Hepatic stellate cell (primary cell): ENCODE measurements around the gene PER2.

Source experiments
- DNase-seq: peaks from one replicate; pipeline ENCODE4 v3.0.0; 2011; ENCODE audit warnings: low spot score

The PER2 gene

DNA sequence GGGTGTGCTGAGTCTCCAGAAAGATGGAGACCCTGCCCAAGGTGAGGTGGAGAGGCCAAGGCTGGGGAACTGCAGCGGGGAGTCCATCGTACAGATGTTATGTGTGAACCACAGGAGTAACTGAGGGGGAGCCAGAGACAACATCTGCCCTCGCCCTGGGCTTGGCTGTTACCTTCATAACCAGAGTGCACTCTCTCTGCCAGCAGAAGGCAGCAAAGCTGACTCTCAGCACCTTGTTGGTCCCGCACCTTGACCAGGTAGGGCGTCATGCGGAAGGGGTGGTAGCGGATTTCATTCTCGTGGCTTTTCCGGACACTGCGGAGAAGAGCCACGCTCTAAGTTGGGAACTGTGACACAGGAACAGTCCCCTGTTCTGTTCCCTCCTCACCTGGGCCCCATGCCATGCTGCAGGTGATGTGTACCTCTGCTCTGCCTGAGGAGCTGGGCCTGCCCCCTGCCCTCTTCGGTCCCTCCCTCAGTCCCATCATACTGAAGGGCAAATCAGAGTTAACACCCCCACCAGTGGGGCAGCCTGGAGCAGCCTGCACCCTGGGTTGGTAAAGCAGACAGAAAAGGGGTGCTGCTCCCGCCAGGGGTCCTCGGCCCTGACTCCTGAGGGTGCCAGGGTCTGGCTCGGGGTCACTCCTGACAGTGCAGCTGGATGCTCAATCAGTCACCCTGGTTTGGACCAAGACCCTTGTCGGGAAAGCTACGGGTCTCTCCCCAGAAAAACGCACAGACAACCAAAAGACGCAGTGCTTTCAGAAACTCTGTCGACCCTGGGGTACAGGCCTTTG is 20.3 kb downstream of the PER2 start:
- no peak for DNase-seq

DNA sequence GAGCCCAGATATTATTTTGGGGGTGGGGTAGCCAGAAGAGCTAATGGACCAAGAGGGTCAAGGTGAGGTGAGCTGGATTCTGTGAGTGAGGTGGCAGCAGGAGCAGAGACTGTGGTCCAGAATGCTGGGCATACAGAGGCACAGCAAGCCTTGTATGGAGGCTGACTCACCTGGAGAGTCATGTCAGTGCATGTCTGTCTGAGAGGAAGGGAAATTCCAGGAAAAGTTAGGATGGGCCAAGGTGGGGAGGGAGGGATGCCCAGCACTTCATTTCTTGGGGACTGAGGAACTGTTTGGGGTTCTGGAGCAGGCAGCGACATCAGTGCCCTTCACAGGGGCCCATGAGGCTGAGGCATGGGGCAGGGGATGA is 21.1 kb downstream of the PER2 start:
- DNase-seq, result no peak

GRCh38 chr2:238265605-238266004 is 22.8 kb downstream of the PER2 start:
- DNase-seq, result no peak

DNA sequence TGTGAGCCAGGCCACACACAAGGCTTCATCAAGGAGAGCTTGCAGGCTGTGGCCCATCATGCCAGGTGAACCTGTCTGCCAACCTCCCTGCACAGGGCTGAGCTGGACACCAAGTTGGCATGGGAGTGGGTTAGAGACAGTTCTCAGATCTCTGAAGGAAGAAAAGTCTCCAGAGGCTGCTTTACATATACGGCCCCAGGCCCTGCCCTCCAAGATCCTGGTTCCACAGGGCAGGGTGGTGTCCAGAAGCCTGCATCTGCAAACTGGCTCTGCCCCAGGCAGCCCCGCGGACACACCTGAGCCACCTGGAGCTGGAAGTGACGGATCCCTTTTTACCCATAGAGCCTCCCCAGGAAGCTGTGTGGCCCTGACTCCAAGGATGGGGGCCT is 24.3 kb downstream of the PER2 start:
- DNase-seq, result no peak

- peak; percentile 95 for DNase-seq
Observed at GRCh38 chr2:238263204-238264071, 25.0 kb downstream of the PER2 start.

DNA sequence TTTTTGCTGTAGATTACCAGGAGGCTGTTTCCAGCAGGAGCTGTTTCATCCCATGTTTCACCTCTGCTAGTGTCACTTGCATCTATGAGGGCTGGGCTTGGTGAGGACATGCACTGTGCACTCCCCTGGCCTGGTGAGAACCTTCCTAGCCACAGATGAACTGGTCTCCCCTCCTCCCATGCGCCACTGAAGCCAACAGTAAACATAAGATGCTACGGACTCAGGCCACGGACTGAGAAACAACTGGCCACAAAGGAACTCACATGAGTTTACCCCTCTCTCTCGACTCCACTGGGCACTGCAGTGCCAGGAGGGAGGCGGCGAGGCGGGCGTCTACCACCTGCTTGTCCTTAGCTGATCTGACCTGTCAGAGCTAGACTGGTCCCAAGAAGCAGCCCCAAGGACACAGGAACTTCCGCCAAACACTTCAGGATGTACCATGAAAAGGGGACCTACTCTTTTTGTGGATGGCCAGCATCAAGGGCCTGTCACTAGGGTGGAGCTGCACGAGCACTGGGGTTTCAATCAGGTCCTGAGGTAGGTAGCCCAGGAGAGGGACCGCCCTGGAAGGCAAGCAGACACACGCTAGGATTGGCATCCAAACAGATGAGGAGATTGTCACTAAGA is 25.8 kb downstream of the PER2 start:
- DNase-seq, result no peak

DNA sequence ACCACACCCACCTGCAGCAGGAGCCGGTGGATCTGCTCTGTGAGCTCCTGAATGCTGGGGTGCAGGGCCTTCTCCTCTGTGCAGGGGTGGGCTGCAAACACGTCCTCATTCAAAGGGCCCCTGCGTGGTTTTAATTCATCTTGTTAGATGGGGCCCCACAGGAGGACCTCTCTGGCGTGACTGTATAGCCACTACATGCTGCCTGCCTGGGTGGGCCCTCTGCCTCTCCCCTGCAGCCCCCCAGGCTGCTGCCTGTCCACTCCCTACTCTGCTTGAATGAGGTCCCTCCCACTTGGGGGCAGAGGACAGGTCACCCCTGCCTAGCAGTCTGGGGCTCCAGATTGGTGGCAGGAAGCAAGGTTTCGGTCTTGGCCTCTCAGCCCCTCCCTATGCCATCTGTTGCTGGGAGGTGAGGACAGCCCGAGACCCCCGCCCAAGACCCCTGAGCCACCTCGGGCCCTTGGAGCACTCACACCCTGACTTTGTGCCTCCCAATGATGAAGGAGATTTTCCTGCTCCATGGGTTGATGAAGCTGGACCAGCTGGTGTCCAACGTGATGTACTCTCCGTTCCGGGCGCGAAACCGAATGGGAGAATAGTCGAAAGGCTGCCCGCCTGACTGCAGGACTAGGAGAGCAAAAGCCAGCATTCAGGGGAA is 26.6 kb downstream of the PER2 start:
- DNase-seq, result no peak

DNA sequence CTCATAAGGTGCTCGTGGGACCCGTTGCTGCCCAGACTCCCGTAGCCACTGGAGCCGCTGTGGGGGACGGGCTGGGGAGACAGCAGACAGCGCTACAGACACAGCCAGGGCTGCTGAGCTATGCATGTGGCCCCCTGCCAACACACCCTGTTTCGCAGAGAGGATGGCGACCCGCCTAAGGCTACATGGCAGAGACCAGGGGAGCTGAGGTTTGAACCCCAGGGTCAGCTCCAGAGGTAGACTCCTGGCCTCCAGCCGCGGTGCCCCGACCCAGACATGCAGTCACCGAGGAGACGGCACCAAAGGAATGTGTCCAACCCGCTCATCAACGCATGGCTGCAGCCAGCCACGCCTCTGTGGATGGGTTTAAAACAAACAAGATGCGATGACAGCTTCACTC is 27.5 kb downstream of the PER2 start:
- DNase-seq, result no peak

DNA sequence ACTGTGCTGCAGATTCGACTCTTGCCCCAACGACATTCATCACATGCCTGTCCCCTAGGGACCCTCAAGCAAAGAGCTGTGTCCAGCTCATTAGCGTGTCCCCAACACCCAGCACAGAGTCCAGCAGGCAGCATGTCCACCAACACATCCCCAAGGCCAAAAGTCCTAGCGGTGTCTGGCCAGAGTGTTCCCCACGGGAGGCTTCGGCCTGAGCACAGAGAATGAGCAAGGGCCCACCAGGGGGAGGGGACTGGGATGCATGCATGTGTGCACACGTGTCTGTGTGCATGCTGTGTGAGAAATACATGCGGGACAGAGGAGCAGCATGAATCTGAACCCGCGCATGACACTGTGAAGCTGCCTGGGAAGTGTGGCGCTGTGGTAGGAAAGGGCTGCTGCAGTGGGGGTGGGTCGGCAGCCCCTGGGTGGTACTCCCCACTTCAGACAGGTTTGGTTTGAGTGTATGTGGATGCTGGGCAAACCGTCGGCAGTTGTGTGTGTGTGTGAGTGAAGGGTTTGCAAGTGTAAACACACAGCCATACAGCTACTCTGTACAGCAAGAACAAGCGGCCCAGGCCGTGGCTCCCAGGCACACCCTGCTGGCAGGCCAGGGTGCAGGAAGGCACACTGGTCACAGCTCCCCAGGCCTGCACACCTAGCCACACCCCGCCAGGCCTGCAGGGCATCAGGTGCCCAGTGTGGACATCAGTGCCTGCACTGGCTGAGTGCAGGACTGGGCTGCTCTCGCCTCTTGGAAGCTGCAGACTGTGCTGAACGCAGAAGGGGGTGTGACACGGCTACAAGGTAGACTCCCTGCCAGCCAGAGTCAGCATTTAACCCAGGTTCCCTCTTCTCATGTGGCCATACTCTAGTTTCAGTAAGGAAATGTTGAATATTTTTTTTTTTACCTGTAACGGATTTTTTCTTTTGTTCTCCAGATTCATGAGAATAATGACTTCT is 29.1 kb downstream of the PER2 start:
- no peak for DNase-seq

GRCh38 chr2:238257786-238258700 is 30.4 kb downstream of the PER2 start:
- DNase-seq, result no peak

DNA sequence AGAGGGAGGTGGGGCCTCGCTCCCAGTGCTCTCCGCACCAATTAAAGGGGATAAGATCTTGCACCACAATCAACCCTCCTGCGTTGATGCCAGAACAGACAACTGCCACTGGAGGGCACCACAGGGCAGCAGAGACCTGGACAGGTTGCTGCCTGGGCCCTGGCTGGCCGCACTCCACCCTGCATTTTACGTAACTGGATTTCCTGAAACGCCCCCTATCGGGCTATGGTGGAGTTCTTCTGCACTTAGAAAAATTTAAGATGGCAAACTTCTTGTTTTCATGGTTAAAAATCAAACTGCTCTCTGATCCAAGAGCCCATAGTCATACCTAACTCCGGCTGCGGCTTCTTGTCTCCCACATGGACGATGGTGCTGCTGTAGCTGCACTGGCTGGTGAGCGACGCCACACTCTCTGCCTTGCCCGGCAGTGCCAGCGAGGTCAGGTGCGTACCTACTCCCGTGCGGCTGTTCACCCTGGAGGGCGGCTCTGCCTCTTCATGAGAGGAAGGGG is 31.8 kb downstream of the PER2 start:
- peak; percentile 67 for DNase-seq

- DNase-seq, result no peak
Observed at GRCh38 chr2:238256111-238256510, 32.3 kb downstream of the PER2 start.

GRCh38 chr2:238255636-238256035 is 32.8 kb downstream of the PER2 start:
- DNase-seq, result no peak

DNA sequence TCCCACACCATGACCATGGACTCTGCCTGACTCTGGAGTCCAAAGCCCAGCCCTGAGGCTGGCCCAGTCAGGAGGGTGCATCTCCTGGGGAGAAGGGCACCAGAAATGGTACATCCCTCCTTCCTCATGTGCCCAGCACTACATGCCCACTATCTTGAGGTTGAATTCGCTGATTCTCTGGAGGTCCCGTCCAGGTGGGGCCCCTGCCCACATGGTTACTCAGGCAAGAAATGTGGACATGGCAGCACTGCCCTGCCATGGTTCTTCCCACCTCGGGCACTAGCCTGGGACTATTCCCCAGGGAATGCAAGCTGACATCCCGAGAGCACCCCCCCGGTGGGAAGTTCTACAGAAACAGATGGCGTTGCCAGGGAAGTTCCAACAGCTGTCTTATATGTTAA is 33.3 kb downstream of the PER2 start:
- no peak for DNase-seq

- DNase-seq, result no peak
Observed at GRCh38 chr2:238254095-238254723, 34.2 kb downstream of the PER2 start.

DNA sequence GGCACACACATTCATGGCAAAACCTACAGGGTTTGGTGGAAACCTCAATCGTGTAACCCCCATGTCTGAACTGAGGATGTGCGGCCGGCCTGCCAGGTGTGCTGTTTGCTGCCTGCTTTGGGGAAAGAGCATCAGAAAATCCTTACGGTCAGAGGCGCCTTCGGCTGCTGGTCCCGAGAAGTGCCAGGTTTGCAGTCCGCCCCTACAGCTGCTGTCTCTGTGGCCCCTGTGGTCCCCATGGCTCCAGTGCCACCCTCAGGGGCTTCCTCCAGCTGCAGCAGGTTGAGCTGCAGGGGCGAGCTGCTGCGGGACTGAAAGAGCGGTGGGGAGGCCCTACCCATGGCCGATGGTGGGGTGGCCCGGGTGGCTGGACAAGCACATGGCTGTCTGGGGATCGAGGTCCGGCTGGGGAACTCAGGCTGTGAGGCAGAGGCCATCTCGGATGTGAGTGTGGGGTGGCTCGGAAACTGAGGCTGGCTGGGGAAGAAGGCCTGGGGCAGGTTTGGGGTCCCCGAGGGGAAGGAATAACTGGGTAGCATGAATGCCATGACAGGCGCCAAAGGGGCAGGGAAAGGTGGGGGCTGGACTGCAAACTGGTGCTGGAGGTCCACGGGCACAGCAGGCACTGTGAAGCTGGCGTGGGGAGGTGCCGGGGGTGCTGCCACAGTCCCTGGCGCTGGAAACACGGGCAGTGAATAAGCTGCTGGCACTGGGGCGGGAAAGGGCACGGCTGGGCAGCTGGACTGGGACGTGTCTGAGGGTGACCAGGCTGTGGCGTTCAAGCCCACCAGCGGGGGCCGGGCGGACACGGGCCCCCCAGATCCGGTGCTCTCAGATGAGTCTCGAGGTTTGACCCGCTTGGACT is 35.4 kb downstream of the PER2 start:
- DNase-seq, result no peak

DNA sequence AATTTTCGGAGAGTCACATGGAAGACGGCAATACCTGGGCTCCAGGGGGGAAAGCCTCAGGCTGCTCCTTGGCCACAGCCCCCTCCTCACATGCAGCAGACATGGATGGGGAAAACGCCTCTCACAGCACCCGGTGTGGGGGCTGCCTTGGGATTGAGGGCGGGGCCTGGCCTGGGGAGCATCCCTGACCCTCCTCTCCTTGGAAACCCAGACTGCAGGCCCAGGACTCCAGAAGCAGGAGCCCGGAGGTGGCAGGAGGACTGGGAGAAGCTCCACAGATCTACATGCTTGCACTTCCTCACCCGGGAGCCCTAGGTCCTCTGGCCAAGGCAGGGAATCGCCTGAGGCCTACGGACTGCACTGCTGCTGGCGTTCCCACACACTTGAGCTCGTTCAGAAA is 36.4 kb downstream of the PER2 start:
- DNase-seq, result no peak

DNA sequence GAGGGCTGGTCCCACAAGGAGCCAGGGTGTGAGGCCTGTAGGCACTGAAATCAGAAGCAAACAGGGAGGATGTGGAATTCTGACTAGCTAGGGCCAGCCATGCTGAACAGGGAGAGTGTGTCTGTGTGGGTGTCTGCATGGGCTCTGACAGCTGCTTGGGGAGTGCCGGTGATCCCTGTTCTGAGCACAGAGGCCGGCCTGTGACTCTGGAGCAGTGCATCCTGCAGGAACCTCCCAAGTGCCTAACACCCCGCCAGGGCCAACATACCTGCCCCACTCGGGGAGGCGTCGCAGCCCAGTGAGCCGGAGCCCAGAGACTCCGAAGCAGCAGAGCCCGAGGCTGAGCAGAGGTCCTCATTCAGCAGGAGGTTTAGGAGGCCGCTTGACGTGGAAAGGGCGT is 37.1 kb downstream of the PER2 start:
- DNase-seq, result no peak

DNA sequence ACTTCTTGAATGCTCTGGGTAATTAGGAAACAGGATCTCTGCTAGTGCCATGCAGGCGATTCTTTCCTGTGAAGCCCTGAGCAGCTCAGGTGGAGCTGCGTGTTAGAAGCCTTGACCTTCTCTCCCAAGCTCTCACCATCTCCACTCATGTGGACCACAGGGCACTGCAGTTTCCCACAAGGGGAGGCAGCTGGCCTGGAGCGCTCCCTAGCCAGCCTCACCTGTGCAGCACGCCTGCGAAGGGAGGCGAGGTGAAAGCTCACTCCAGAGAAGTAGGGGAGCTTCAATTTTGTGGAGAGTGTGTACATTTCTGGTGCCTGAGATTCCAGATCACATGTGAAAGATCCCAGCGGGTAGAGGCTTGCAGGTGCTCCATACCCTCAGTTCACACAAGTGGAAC is 37.5 kb downstream of the PER2 start:
- DNase-seq, result no peak
